GM19193 (cell line): ENCODE measurements around the gene BICD1.

Experiments used
- POLR2A ChIP-seq: IDR thresholded peaks from 4 replicates; pipeline ENCODE4 v1.6.1; 2011; ENCODE audit not compliant: insufficient read depth, insufficient read length; ENCODE audit errors: extremely low read depth

The BICD1 gene

DNA sequence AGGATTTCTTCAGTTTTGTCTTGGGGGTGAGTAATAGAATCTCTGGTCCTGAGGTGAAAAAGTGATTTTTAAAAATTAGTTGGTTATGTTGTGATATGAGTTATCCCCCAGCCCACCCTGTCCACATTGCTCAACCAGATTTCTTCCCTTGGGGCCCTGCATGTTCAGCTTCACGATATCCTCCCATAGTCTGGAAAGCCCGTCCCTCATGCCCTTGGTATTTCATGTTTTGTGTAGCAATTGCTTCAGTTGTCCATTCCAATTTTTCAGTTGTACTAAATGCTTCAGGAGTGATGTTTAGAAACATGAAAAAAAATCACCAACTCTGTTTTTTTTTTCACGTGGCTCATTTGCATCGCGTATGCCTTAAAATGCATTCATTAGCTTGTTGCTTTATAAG lies 17.5 kb upstream of the BICD1 start:
- no peak for TF ChIP-seq POLR2A

- no peak for TF ChIP-seq POLR2A
Observed at GRCh38 chr12:32089586-32089985, 17.1 kb upstream of the BICD1 start.

DNA sequence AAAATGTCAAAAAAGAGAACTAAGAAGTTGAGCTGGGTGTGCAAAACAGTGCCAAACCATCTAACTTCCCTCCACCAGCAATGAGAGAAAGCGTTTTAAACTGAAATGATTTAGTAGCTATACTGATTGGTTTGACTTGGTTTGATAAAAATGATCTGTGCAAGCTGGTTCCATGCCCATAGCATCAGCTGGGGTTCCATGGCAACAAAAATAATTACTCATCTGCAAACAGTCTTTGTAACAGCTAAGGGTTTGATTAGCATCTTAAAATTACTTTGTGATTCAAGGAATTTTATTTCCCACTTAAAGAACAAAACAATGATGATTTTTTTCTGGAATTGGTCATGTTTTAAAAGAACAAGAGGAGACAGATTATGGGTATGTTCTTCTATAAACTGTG lies 15.0 kb upstream of the BICD1 start:
- TF ChIP-seq POLR2A, result no peak

DNA sequence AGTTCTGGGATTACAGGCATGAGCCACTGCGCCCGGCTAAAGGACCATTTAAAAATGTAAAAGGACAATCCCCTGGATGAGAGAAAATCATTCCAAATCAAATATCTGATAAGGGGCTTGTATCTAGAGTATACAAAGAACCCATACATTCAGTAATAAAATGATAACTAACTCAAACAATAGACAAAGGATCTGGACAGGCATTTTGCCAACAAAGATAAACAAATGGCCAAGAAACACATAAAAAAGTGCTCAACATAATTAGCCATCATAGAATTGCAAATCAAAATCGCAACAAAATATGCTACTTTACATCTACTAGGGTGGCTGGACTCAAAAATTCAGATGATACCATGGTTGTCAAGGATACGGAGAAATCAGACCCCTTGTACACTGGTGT lies 8.5 kb upstream of the BICD1 start:
- no peak for TF ChIP-seq POLR2A

DNA sequence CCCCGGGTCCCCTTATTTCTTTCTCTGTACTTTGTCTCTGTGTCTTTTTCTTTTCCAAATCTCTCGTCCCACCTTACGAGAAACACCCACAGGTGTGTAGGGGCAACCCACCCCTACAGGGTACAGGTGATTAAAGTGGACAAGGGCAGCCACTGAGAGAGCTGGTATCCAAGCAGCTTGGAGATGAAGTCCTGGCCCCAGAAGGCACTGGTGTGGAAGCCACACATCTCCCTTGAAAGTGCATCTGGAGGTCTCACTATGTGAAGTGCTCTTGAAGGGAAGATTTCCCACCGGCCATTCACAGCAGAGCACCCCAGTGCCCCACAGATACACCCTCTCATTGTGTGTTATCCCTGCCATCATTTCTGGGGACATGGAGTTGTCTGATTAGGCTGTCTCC lies 6.3 kb upstream of the BICD1 start:
- no peak for TF ChIP-seq POLR2A

- TF ChIP-seq POLR2A, result no peak
Observed at GRCh38 chr12:32100888-32101287, 5.8 kb upstream of the BICD1 start.

DNA sequence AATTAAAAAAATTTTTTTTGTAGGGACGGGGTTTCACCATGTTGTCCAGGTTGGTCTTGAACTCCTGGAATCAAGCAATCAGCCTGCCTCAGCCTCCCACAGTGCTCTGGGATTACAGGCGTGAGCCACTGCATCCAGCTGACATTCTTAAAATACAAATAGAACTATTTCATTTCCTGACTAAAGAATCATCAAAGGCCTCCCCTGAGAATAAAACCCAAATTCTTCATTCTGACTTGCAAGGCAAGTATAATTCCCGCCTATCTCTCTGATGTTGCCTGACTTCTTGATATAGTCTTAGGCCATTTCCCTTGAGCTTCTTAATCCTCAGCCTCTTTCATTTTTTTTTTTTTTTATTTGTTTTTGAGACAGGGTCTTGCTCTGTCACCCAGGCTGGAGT lies 4.4 kb upstream of the BICD1 start:
- no peak for TF ChIP-seq POLR2A

DNA sequence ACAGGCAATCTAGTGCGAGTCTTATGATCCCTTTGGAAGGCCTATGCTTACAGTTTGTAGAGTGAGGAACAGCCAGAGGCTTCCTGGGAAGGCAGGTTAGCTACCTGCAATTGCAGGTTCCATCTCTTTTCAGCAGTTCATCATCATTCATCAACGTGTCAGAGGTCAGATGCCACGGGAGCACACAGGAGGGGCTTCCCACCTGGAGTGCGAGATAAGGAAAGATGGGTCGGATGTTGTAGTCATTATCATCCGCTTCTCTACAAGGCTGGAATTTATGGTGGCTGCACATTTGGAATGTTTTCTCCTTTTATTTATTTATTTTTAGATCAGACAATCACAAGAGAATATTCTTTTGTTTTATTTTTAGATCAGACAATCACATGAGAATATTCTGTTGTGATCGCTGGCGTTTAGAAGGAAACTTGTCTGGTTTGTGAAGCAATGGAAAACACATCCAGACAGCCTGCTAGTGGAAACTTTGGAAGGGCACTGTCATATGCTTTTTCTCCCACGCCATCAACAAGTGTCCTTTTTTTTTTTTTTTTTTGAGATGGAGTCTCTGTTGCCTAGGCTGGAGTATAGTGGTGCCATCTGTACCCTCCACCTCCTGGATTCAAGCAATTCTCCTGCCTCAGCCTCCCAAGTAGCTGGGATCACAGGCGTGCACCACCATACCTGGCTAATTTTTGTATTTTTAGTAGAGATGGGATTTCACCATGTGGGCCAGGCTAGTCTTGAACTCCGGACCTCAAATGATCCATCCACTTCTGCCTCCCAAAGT lies 1.9 kb upstream of the BICD1 start:
- no peak for TF ChIP-seq POLR2A

DNA sequence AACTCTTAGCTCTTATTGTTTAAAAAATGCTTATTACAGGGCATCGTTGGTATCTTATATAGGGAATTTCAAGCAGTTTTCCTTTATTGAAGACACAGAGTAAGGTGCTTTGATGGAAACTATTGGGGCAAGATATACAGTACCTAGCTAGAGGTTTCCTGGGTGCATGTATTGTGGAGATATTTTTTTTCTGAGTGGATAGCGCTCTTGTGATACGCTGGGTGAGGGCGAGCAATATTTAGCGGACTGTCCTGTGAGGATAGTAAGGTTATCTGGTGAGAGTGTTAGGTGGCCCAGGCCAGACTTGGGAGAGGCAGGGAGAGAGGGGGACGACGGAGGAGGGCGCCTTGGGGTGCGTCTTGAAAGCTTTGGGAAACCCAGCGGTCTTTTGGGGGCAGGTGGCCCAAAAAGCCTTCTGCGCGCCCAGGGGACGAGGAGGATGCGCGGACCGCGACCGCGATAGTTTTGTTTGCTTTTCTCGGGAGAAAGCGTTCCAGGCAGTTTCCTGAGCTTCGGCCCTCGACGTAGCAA lies 596 bp upstream of the BICD1 start:
- no peak for TF ChIP-seq POLR2A

DNA sequence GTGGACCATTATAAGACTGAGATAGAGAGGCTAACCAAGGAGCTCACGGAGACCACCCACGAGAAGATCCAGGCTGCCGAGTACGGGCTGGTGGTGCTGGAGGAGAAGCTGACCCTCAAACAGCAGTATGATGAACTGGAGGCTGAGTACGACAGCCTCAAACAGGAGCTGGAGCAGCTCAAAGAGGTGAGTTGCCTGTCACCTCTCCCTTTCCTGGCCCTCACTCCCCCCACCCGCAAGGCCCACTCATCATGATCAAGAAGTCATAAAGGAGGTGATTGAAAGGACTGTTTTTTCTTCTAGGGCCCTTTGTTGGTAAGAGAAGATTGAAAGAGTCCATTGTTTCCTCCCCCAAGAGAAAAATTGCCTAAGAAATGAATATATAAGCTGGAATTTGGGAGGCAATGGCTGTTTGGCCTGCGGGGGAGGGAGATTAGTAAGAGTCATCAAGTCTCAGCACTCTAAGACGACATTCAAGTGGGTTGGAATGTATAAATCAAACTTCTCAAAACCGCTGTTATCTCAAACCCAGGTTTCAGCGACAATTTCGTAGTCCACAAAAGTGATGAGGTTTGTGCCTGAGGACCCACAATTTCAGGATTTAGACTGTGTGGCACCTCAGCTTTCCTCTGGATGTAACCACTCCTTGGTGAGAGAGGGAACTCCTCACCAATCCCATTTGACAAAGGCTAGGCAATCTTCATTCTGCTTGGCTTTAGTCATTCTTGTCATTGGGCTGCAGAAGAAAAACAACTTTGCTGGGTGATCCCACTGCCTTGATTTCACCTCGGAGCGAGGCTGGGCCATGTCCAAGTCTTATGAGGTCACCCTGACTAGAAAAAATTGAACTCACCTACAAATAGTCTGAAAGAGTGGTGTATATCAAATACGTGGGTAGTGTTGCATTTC lies 966 bp downstream of the BICD1 start:
- TF ChIP-seq POLR2A, result no peak

DNA sequence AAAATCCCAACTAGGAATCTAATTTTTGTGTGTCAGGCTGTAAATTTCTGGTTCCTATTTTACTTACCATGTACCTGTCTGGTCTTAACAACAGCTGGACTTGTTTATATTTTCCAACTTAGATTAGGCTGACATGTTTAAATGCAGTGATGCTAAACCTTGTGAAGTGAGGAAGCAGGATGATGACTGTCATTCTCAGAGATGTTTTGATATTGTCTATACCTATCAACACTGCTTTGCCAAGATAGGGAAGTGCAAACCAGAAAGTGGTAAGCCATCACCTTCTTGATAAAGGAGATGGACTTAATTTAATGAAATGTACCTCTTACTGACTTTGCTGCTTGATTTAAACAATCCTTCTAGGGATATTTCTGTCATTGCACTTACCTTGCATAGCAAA lies 2.1 kb downstream of the BICD1 start:
- no peak for TF ChIP-seq POLR2A

GRCh38 chr12:32110417-32110816 lies 3.8 kb downstream of the BICD1 start:
- TF ChIP-seq POLR2A, result no peak

DNA sequence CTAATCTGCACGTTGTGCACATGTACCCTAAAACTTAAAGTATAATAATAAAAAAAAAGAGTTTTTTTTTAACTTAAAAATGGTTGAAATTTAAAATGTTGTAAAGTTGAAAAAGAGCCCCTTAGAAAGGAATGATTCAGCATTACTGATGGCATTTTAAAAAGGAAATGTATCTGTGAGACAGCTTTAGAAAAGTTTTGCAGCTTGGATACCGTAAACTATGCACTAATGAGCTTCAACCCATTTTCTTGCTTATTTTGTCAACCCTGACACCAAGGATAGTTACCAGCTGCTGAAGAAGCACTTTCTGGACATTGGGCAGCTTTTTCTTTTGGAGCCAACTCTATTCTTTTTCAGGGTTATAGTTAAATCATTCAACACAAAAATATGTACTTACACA lies 4.3 kb downstream of the BICD1 start:
- no peak for TF ChIP-seq POLR2A

- no peak for TF ChIP-seq POLR2A
Observed at GRCh38 chr12:32115404-32116104, 8.9 kb downstream of the BICD1 start.

- TF ChIP-seq POLR2A, result no peak
Observed at GRCh38 chr12:32116897-32117296, 10.2 kb downstream of the BICD1 start.
